Lung (tissue), 12 donors: ENCODE measurements around the gene PBX3. TPM values are rescaled to one million over a fixed set of nuclear protein-coding genes. Genes with fewer than 3 reads are reported as not detected.

Experiments used
- ATAC-seq: fragments of 200-7000 bp; cut with Tn5 transposase; one replicate; pipeline ENCODE4 v1.9.1; 2020; ENCODE audit warnings: moderate number of reproducible peaks; ENCODE audit not compliant: insufficient read depth, low FRiP score
- DNase-seq, 3 donors: peaks; one replicate each; pipeline ENCODE4 v3.0.0-alpha.2; 2013 to 2017
- H3K27ac ChIP-seq, 2 donors: one replicate each; pipeline ENCODE4 v1.5.1; 2013; ENCODE audit warnings: mild to moderate bottlenecking in 2 of 2, moderate library complexity in 2 of 2, control low read depth in 1 of 2, inconsistent platforms in 1 of 2, low read depth in 1 of 2, low read length in 1 of 2
- H3K27me3 ChIP-seq, 3 donors: one replicate each; pipeline ENCODE4 v1.5.1; 2013; ENCODE audit warnings: low read length in 2 of 3; ENCODE audit not compliant: control insufficient read depth in 3 of 3, insufficient read depth in 3 of 3
- H3K36me3 ChIP-seq, 4 donors: one replicate each; pipeline ENCODE4 v1.5.1; 2013; ENCODE audit warnings: low read length in 4 of 4, mild to moderate bottlenecking in 1 of 4, moderate library complexity in 1 of 4; ENCODE audit not compliant: control insufficient read depth in 4 of 4, insufficient read depth in 4 of 4
- H3K4me1 ChIP-seq, 5 donors: one replicate each; pipeline ENCODE4 v1.5.1; 2013; ENCODE audit warnings: low read length in 5 of 5, mild to moderate bottlenecking in 2 of 5, moderate library complexity in 1 of 5; ENCODE audit not compliant: control insufficient read depth in 5 of 5, insufficient read depth in 5 of 5
- H3K4me3 ChIP-seq: one replicate; pipeline ENCODE4 v1.5.1; 2013; ENCODE audit warnings: mild to moderate bottlenecking, control low read depth, moderate library complexity
- H3K9ac ChIP-seq, 2 donors: one replicate each; pipeline ENCODE4 v1.5.1; 2013; ENCODE audit warnings: low read length in 2 of 2, control low read depth in 1 of 2; ENCODE audit not compliant: insufficient read depth in 1 of 2
- H3K9me3 ChIP-seq, 4 donors: one replicate each; pipeline ENCODE4 v1.5.1; 2013; ENCODE audit warnings: low read length in 3 of 4, mild to moderate bottlenecking in 1 of 4, moderate library complexity in 1 of 4; ENCODE audit not compliant: control insufficient read depth in 4 of 4, insufficient read depth in 3 of 4
- CTCF ChIP-seq: IDR thresholded peaks from 2 replicates; pipeline ENCODE4 v1.5.1; 2012; ENCODE audit warnings: mild to moderate bottlenecking; ENCODE audit errors: control extremely low read depth, extremely low read depth
- WGBS, 2 donors: extraction: QIAGEN DNeasy Blood & Tissue Kit; methylation state at CpG; one replicate each; pipeline ENCODE4 v1.1.7; 2013; 5-methylcytosine and 5-hydroxymethylcytosine counted together
- polyA plus RNA-seq, 2 donors: library from polyadenylated mRNA; stranded (reverse); fragments of 200-250 nt; gene quantifications; one replicate each; pipeline ENCODE4 v1.2.1, GENCODE V29; 2013
- total RNA-seq, 2 donors: library from RNA; depleted of rRNA in 1 of 2; stranded (reverse); fragments of >200 nt in 1 of 2; gene quantifications; one replicate each; pipeline ENCODE4 v1.2.1, GENCODE V29; 2014 to 2021
- donor health status: control.
- donor health status: control.
- donor health status: Bipolar disorder and iron deficiency.
- donor health status: healthy.
- donor health status: DM: yes; HTN: yes; CAD: no.

Gene PBX3
- total and polyA plus RNA-seq, 4 donors = 8.6 to 60.4 (median 26.4) TPM

DNA sequence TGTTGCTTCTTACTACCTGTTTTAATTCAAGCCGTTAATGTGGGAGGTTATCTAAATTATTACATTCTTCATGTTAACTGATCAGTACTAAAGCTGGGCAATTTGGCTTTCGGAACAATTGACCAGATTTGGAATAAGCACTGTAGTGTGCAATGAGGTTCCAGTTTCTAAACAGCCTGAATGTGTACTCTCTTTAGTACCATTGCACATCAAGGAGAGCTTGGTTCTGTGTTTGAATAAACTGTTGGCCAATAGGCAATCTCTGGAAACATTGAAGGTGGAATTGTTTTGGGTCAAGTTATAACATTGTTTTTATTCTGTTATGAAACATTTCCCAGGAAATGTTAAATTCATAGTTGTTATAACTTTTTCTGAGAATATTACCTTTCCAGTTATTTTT, 105.2 kb downstream of the PBX3 start:
- no peak for TF ChIP-seq CTCF
- H3K27me3 ChIP-seq = no peaks in the 10 kb centered on the region
- 95% methylated on average over 2 of the region's 2 CpGs for WGBS, 2 donors
- H3K27ac ChIP-seq = no peak overlapping the region
- H3K4me3 ChIP-seq = no peak overlapping the region
- H3K4me1 ChIP-seq = peaks cover 1 to 43% (median 6%) of the 10 kb centered on the region in 5 donors
- H3K9ac ChIP-seq = no peak overlapping the region
- ATAC-seq (no peak), DNase-seq (no peak)
- no peaks in the 10 kb centered on the region for H3K9me3 ChIP-seq
- no peaks in the 10 kb centered on the region for H3K36me3 ChIP-seq

GRCh38 chr9:125854553-125855275, 107.5 kb downstream of the PBX3 start:
- DNase-seq (peak in 2 of 3 donors; percentile 54 to 68), ATAC-seq (no peak)

GRCh38 chr9:125856331-125856730, 109.2 kb downstream of the PBX3 start:
- Histone ChIP-seq H3K4me3 (no peak overlapping the region), H3K4me1 (peaks cover 1 to 38% (median 6%) of the 10 kb centered on the region in 5 donors), H3K36me3 (no peaks in the 10 kb centered on the region), H3K9ac (no peak overlapping the region), H3K27me3 (no peaks in the 10 kb centered on the region), H3K9me3 (no peaks in the 10 kb centered on the region), H3K27ac (no peak overlapping the region)
- no peak for TF ChIP-seq CTCF
- DNase-seq (peak in 1 of 3 donors; percentile 29), ATAC-seq (no peak)
- WGBS, 2 donors = 86 to 93% methylated on average over 9 of the region's 9 CpGs

More at GRCh38 chr9:125854553-125855275, 107.5 kb downstream of the PBX3 start:
- no peak overlapping the region for H3K9ac ChIP-seq
- no peak for TF ChIP-seq CTCF
- H3K4me3 ChIP-seq = no peak overlapping the region
- no peaks in the 10 kb centered on the region for H3K9me3 ChIP-seq
- H3K27ac ChIP-seq = no peak overlapping the region
- peaks cover 1 to 43% (median 6%) of the 10 kb centered on the region in 5 donors for H3K4me1 ChIP-seq
- no peaks in the 10 kb centered on the region for H3K27me3 ChIP-seq
- H3K36me3 ChIP-seq = no peaks in the 10 kb centered on the region
